Measurements from ENCODE around the gene ADTRP. TPM values are rescaled to one million over a fixed set of nuclear protein-coding genes. Genes with fewer than 3 reads are reported as not detected.
"Not testable (repeated sequence)": the region's sequence is repeated elsewhere in the genome, so short reads cannot be mapped to it uniquely, and the experiment has no call there.

ADTRP gene
- polyA plus RNA-seq, 2 donors = 0.31 to 0.35 TPM

DNA sequence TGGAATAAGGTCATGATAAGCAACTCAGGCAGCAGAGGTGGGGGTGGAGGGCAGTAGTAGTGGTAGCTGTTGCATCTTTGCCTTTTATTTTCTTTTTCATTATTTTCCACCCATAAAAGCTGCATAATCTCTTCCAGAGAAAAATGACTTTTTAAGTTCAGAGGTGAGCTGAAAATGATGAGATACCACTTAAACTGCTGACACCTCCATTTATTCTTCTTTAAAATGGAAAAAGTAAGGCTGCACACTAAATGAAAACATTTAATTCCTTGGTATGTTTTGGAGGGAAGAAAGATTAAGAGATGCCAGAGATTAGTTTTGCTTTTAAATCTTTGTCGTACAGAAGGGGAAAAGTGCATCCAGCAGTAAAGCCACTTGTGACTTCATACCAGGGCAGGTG is 97.2 kb downstream of the ADTRP start:
- H3K4me1 ChIP-seq (ENCODE audit: control insufficient read depth in 2 of 2, insufficient read depth in 2 of 2, low read length in 1 of 2) = no peaks in the 10 kb centered on the region

DNA sequence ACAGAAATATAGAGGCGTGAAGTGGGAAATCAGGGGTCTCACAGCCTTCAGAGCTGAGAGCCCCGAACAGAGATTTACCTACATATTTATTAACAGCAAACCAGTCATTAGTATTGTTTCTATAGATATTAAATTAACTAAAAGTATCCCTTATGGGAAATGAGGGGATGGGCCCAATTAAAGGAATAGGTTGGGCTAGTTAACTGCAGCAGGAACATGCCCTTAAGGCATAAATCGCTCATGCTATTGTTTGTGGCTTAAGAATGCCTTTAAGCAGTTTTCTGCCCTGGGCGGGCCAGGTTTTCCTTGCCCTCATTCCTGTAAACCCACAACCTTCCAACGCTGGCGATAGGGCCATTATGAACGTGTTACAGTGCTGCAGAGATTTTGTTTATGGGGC is 98.1 kb downstream of the ADTRP start:
- H3K4me1 ChIP-seq (ENCODE audit: control insufficient read depth in 2 of 2, insufficient read depth in 2 of 2, low read length in 1 of 2); H3K4me3 ChIP-seq (ENCODE audit: low read depth in 1 of 2, low read length in 2 of 2); H3K9me3 ChIP-seq (ENCODE audit: control insufficient read depth in 2 of 2, insufficient read depth in 1 of 2, low read depth in 1 of 2, low read length in 1 of 2); H3K27me3 ChIP-seq (ENCODE audit: control insufficient read depth in 1 of 2, insufficient read depth in 2 of 2, low read length in 2 of 2); H3K27ac ChIP-seq (ENCODE audit: low read depth in 2 of 2, low read length in 1 of 2); H3K36me3 ChIP-seq (ENCODE audit: control insufficient read depth in 2 of 2, insufficient read depth in 2 of 2, low read length in 1 of 2): not testable (repeated sequence)
- 88 to 93% methylated on average over 7 of the region's 7 CpGs for WGBS, 2 donors

More for the DNA sequence above, 97.2 kb downstream of the ADTRP start:
- no peak overlapping the region for H3K4me3 ChIP-seq (ENCODE audit: low read depth in 1 of 2, low read length in 2 of 2)
- no peaks in the 10 kb centered on the region for H3K36me3 ChIP-seq (ENCODE audit: control insufficient read depth in 2 of 2, insufficient read depth in 2 of 2, low read length in 1 of 2)
- H3K27ac ChIP-seq (ENCODE audit: low read depth in 2 of 2, low read length in 1 of 2) = no peak overlapping the region
- 72 to 86% methylated on average over 1 of the region's 1 CpG for WGBS, 2 donors
- no peaks in the 10 kb centered on the region for H3K9me3 ChIP-seq (ENCODE audit: control insufficient read depth in 2 of 2, insufficient read depth in 1 of 2, low read depth in 1 of 2, low read length in 1 of 2)
- H3K27me3 ChIP-seq (ENCODE audit: control insufficient read depth in 1 of 2, insufficient read depth in 2 of 2, low read length in 2 of 2) = no peaks in the 10 kb centered on the region

DNA sequence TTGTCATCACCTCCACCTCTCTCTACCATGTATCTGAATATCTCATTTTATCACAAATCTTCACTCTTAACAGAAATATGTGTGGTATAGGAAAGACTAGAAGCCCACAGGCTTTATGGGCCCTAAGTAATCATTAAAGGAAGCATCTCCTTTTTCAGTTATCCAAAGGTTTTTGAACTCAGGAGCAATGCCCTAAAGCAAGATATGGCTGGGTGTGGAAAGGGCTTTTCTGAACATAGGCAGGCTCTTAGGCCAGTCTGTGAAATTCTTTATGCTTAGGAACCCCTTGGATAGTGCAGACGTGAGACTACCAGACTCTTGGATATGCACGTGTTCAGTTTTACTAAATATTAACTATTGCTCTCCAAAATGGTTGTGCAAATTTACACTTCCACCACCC is 99.5 kb downstream of the ADTRP start:
- Histone ChIP-seq H3K4me3 (ENCODE audit: low read depth in 1 of 2, low read length in 2 of 2) (no peak overlapping the region), H3K27ac (ENCODE audit: low read depth in 2 of 2, low read length in 1 of 2) (no peak overlapping the region), H3K27me3 (ENCODE audit: control insufficient read depth in 1 of 2, insufficient read depth in 2 of 2, low read length in 2 of 2) (no peaks in the 10 kb centered on the region), H3K36me3 (ENCODE audit: control insufficient read depth in 2 of 2, insufficient read depth in 2 of 2, low read length in 1 of 2) (no peaks in the 10 kb centered on the region), H3K4me1 (ENCODE audit: control insufficient read depth in 2 of 2, insufficient read depth in 2 of 2, low read length in 1 of 2) (no peaks in the 10 kb centered on the region), H3K9me3 (ENCODE audit: control insufficient read depth in 2 of 2, insufficient read depth in 1 of 2, low read depth in 1 of 2, low read length in 1 of 2) (no peaks in the 10 kb centered on the region)
- WGBS, 2 donors = 91 to 93% methylated on average over 2 of the region's 2 CpGs

- H3K27ac ChIP-seq (ENCODE audit: low read depth in 2 of 2, low read length in 1 of 2) = no peak overlapping the region
- no peaks in the 10 kb centered on the region for H3K27me3 ChIP-seq (ENCODE audit: control insufficient read depth in 1 of 2, insufficient read depth in 2 of 2, low read length in 2 of 2)
- H3K4me3 ChIP-seq (ENCODE audit: low read depth in 1 of 2, low read length in 2 of 2) = no peak overlapping the region
- H3K9me3 ChIP-seq (ENCODE audit: control insufficient read depth in 2 of 2, insufficient read depth in 1 of 2, low read depth in 1 of 2, low read length in 1 of 2) = no peaks in the 10 kb centered on the region
- H3K4me1 ChIP-seq (ENCODE audit: control insufficient read depth in 2 of 2, insufficient read depth in 2 of 2, low read length in 1 of 2) = no peaks in the 10 kb centered on the region
- no peaks in the 10 kb centered on the region for H3K36me3 ChIP-seq (ENCODE audit: control insufficient read depth in 2 of 2, insufficient read depth in 2 of 2, low read length in 1 of 2)
- 72 to 86% methylated on average over 2 of the region's 2 CpGs for WGBS, 2 donors
These were observed 103.0 kb downstream of the ADTRP start for GRCh38 chr6:11675601-11676000.

GRCh38 chr6:11672669-11673068 is 105.9 kb downstream of the ADTRP start:
- H3K27me3 ChIP-seq (ENCODE audit: control insufficient read depth in 1 of 2, insufficient read depth in 2 of 2, low read length in 2 of 2) = no peaks in the 10 kb centered on the region
- WGBS, 2 donors = 84 to 86% methylated on average over 5 of the region's 5 CpGs
- H3K4me1 ChIP-seq (ENCODE audit: control insufficient read depth in 2 of 2, insufficient read depth in 2 of 2, low read length in 1 of 2) = no peaks in the 10 kb centered on the region
- no peak overlapping the region for H3K4me3 ChIP-seq (ENCODE audit: low read depth in 1 of 2, low read length in 2 of 2)
- H3K9me3 ChIP-seq (ENCODE audit: control insufficient read depth in 2 of 2, insufficient read depth in 1 of 2, low read depth in 1 of 2, low read length in 1 of 2) = no peaks in the 10 kb centered on the region
- no peak overlapping the region for H3K27ac ChIP-seq (ENCODE audit: low read depth in 2 of 2, low read length in 1 of 2)
- no peaks in the 10 kb centered on the region for H3K36me3 ChIP-seq (ENCODE audit: control insufficient read depth in 2 of 2, insufficient read depth in 2 of 2, low read length in 1 of 2)

DNA sequence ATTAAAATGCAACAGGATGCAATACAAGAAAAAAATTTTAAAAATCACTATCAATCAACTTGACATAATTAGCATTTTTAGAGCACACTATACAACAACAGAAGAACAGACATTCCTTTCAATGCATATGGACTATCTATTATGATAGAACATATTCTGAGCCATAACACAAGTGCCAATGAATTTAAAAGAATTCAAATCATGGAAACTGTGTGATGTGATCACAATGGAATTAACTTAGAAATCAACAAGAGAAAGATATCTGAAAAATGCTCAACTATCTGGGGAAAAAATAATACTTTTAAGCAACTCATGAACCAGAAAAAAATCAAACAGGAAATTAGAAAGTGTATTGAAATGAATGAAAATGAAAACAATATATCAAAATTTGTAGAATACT is 106.3 kb downstream of the ADTRP start:
- no peak overlapping the region for H3K4me3 ChIP-seq (ENCODE audit: low read depth in 1 of 2, low read length in 2 of 2)
- H3K4me1 ChIP-seq (ENCODE audit: control insufficient read depth in 2 of 2, insufficient read depth in 2 of 2, low read length in 1 of 2) = no peaks in the 10 kb centered on the region
- no peak overlapping the region for H3K27ac ChIP-seq (ENCODE audit: low read depth in 2 of 2, low read length in 1 of 2)
- no peaks in the 10 kb centered on the region for H3K27me3 ChIP-seq (ENCODE audit: control insufficient read depth in 1 of 2, insufficient read depth in 2 of 2, low read length in 2 of 2)
- H3K9me3 ChIP-seq (ENCODE audit: control insufficient read depth in 2 of 2, insufficient read depth in 1 of 2, low read depth in 1 of 2, low read length in 1 of 2) = no peaks in the 10 kb centered on the region
- H3K36me3 ChIP-seq (ENCODE audit: control insufficient read depth in 2 of 2, insufficient read depth in 2 of 2, low read length in 1 of 2) = no peaks in the 10 kb centered on the region

GRCh38 chr6:11669696-11670095 is 108.9 kb downstream of the ADTRP start:
- H3K27ac ChIP-seq (ENCODE audit: low read depth in 2 of 2, low read length in 1 of 2) = no peak overlapping the region
- H3K36me3 ChIP-seq (ENCODE audit: control insufficient read depth in 2 of 2, insufficient read depth in 2 of 2, low read length in 1 of 2) = no peaks in the 10 kb centered on the region
- 96 to 97% methylated on average over 4 of the region's 4 CpGs for WGBS, 2 donors
- no peaks in the 10 kb centered on the region for H3K9me3 ChIP-seq (ENCODE audit: control insufficient read depth in 2 of 2, insufficient read depth in 1 of 2, low read depth in 1 of 2, low read length in 1 of 2)
- H3K27me3 ChIP-seq (ENCODE audit: control insufficient read depth in 1 of 2, insufficient read depth in 2 of 2, low read length in 2 of 2) = no peaks in the 10 kb centered on the region
- H3K4me1 ChIP-seq (ENCODE audit: control insufficient read depth in 2 of 2, insufficient read depth in 2 of 2, low read length in 1 of 2) = no peaks in the 10 kb centered on the region
- no peak overlapping the region for H3K4me3 ChIP-seq (ENCODE audit: low read depth in 1 of 2, low read length in 2 of 2)

DNA sequence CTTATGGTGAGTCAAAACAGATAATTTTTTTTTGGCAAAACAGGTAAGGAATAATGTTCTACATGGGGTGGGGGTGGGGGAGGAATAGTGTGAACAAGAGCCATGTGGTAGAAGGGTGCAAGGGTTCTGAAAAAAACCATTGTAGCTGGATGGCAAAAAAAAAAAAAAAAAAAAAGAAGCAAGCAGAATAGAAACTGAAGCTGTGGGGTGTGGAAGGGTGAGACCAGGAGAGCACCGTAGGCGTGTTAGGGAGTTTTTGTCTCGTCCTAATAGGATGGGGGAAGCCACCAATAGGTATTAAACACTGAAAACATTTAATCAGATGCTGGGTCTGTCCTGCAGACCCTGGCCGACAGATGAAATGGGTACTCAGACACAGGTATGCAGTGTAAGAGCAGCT is 110.1 kb downstream of the ADTRP start:
- no peak overlapping the region for H3K27ac ChIP-seq (ENCODE audit: low read depth in 2 of 2, low read length in 1 of 2)
- no peak overlapping the region for H3K4me3 ChIP-seq (ENCODE audit: low read depth in 1 of 2, low read length in 2 of 2)
- H3K4me1 ChIP-seq (ENCODE audit: control insufficient read depth in 2 of 2, insufficient read depth in 2 of 2, low read length in 1 of 2) = no peaks in the 10 kb centered on the region
- 73 to 78% methylated on average over 4 of the region's 4 CpGs for WGBS, 2 donors
- no peaks in the 10 kb centered on the region for H3K9me3 ChIP-seq (ENCODE audit: control insufficient read depth in 2 of 2, insufficient read depth in 1 of 2, low read depth in 1 of 2, low read length in 1 of 2)
- H3K36me3 ChIP-seq (ENCODE audit: control insufficient read depth in 2 of 2, insufficient read depth in 2 of 2, low read length in 1 of 2) = no peaks in the 10 kb centered on the region
- no peaks in the 10 kb centered on the region for H3K27me3 ChIP-seq (ENCODE audit: control insufficient read depth in 1 of 2, insufficient read depth in 2 of 2, low read length in 2 of 2)

GRCh38 chr6:11667876-11668275 is 110.7 kb downstream of the ADTRP start:
- no peaks in the 10 kb centered on the region for H3K27me3 ChIP-seq (ENCODE audit: control insufficient read depth in 1 of 2, insufficient read depth in 2 of 2, low read length in 2 of 2)
- no peaks in the 10 kb centered on the region for H3K36me3 ChIP-seq (ENCODE audit: control insufficient read depth in 2 of 2, insufficient read depth in 2 of 2, low read length in 1 of 2)
- no peak overlapping the region for H3K4me3 ChIP-seq (ENCODE audit: low read depth in 1 of 2, low read length in 2 of 2)
- WGBS, 2 donors = 71 to 78% methylated on average over 2 of the region's 2 CpGs
- H3K27ac ChIP-seq (ENCODE audit: low read depth in 2 of 2, low read length in 1 of 2) = no peak overlapping the region
- H3K9me3 ChIP-seq (ENCODE audit: control insufficient read depth in 2 of 2, insufficient read depth in 1 of 2, low read depth in 1 of 2, low read length in 1 of 2) = no peaks in the 10 kb centered on the region
- H3K4me1 ChIP-seq (ENCODE audit: control insufficient read depth in 2 of 2, insufficient read depth in 2 of 2, low read length in 1 of 2) = no peaks in the 10 kb centered on the region

GRCh38 chr6:11665604-11666326 is 112.8 kb downstream of the ADTRP start:
- Histone ChIP-seq H3K9me3 (ENCODE audit: control insufficient read depth in 2 of 2, insufficient read depth in 1 of 2, low read depth in 1 of 2, low read length in 1 of 2) (no peaks in the 10 kb centered on the region), H3K36me3 (ENCODE audit: control insufficient read depth in 2 of 2, insufficient read depth in 2 of 2, low read length in 1 of 2) (no peaks in the 10 kb centered on the region), H3K27me3 (ENCODE audit: control insufficient read depth in 1 of 2, insufficient read depth in 2 of 2, low read length in 2 of 2) (no peaks in the 10 kb centered on the region), H3K4me1 (ENCODE audit: control insufficient read depth in 2 of 2, insufficient read depth in 2 of 2, low read length in 1 of 2) (no peaks in the 10 kb centered on the region), H3K4me3 (ENCODE audit: low read depth in 1 of 2, low read length in 2 of 2) (no peak overlapping the region), H3K27ac (ENCODE audit: low read depth in 2 of 2, low read length in 1 of 2) (peak overlapping the region in 1 of 2 donors; percentile 61)
- WGBS, 2 donors = 73 to 74% methylated on average over 2 of the region's 2 CpGs

Measured in esophagus (tissue), 2 donors.